Lower lobe of right lung (tissue), 2 donors: ENCODE measurements around the gene PRSS16. TPM values are rescaled to one million over a fixed set of nuclear protein-coding genes. Genes with fewer than 3 reads are reported as not detected.

ENCODE experiments used
- ATAC-seq, 2 donors: fragments of 200-7000 bp; cut with Tn5 transposase; one replicate each; pipeline ENCODE4 v1.9.1; 2020 to 2022; ENCODE audit warnings: mild to moderate bottlenecking in 2 of 2, moderate library complexity in 2 of 2
- DNase-seq: peaks from one replicate; pipeline ENCODE4 v3.0.0-alpha.2; 2020
- H3K27ac ChIP-seq: fragments of 200-600 bp; one replicate; pipeline ENCODE4 v1.8.0; 2022
- H3K27me3 ChIP-seq: fragments of 200-600 bp; one replicate; pipeline ENCODE4 v1.8.0; 2022; ENCODE audit warnings: low read depth
- H3K36me3 ChIP-seq: fragments of 200-600 bp; one replicate; pipeline ENCODE4 v1.8.0; 2022; ENCODE audit warnings: mild to moderate bottlenecking
- H3K4me1 ChIP-seq: fragments of 200-600 bp; one replicate; pipeline ENCODE4 v1.8.0; 2022
- H3K4me3 ChIP-seq: fragments of 200-600 bp; one replicate; pipeline ENCODE4 v1.8.0; 2022; ENCODE audit warnings: mild to moderate bottlenecking
- H3K9me3 ChIP-seq: fragments of 200-600 bp; one replicate; pipeline ENCODE4 v1.8.0; 2022
- CTCF ChIP-seq: fragments of 200-600 bp; IDR thresholded peaks from one replicate; pipeline ENCODE4 v1.8.0; 2022; ENCODE audit warnings: antibody characterized with exemption, mild to moderate bottlenecking
- intact Hi-C: fragments of 100-400 bp; cut with DNase I; formaldehyde crosslinking; loops from one replicate; pipeline ENCODE4 v1.11.0; 2022
- total RNA-seq: library from RNA; stranded (reverse); fragmentation: NEBNext Ultra II Directional; extraction: Animal tissue kit (Norgen Biotek cat#: 25700); gene quantifications from one replicate; pipeline ENCODE4 v1.2.1, GENCODE V29; 2021
- donor health status: DM: no; HTN: yes; CAD: no; lungs with severe emphysema.

PRSS16 gene
- total RNA-seq, 1 donor from 2014 or later, result 13.4 TPM

GRCh38 chr6:27224729-27225128, 22.8 kb upstream of the PRSS16 start:
- ATAC-seq (no peak), DNase-seq (no peak)
- H3K27ac ChIP-seq, result no peak overlapping the region
- H3K4me1 ChIP-seq, result no peaks in the 10 kb centered on the region
- no peak overlapping the region for H3K4me3 ChIP-seq
- H3K9me3 ChIP-seq, result no peaks in the 10 kb centered on the region
- intact Hi-C loops, result no loop called here
- TF ChIP-seq CTCF, result no peak
- peaks cover 61% of the 10 kb centered on the region for H3K27me3 ChIP-seq
- H3K36me3 ChIP-seq, result no peaks in the 10 kb centered on the region

GRCh38 chr6:27228963-27229477, 18.5 kb upstream of the PRSS16 start:
- peaks cover 81% of the 10 kb centered on the region for H3K27me3 ChIP-seq

GRCh38 chr6:27230758-27231111, 16.8 kb upstream of the PRSS16 start:
- Histone ChIP-seq H3K27me3 (peaks cover 86% of the 10 kb centered on the region), H3K4me1 (no peaks in the 10 kb centered on the region), H3K27ac (no peak overlapping the region), H3K36me3 (no peaks in the 10 kb centered on the region), H3K9me3 (no peaks in the 10 kb centered on the region), H3K4me3 (no peak overlapping the region)
- ATAC-seq (no peak), DNase-seq (no peak)
- intact Hi-C loops, result no loop called here
- TF ChIP-seq CTCF, result no peak

More at GRCh38 chr6:27228963-27229477, 18.5 kb upstream of the PRSS16 start:
- DNase-seq, result no peak
- intact Hi-C loops, result no loop called here
- Histone ChIP-seq H3K36me3 (no peaks in the 10 kb centered on the region), H3K9me3 (no peaks in the 10 kb centered on the region), H3K4me3 (no peak overlapping the region), H3K27ac (no peak overlapping the region), H3K4me1 (no peaks in the 10 kb centered on the region)
- no peak for TF ChIP-seq CTCF
- no peak for ATAC-seq

- no peak overlapping the region for H3K27ac ChIP-seq
- H3K27me3 ChIP-seq, result peaks cover 93% of the 10 kb centered on the region
- H3K4me1 ChIP-seq, result no peaks in the 10 kb centered on the region
- no peaks in the 10 kb centered on the region for H3K36me3 ChIP-seq
- DNase-seq (no peak), ATAC-seq (no peak)
- TF ChIP-seq CTCF, result no peak
- H3K4me3 ChIP-seq, result no peak overlapping the region
- intact Hi-C loops, result no loop called here
- no peaks in the 10 kb centered on the region for H3K9me3 ChIP-seq
Observed at GRCh38 chr6:27234576-27234975, 12.9 kb upstream of the PRSS16 start.

GRCh38 chr6:27237089-27237803, 10.3 kb upstream of the PRSS16 start:
- Histone ChIP-seq H3K9me3 (no peaks in the 10 kb centered on the region), H3K4me1 (no peaks in the 10 kb centered on the region), H3K27me3 (peaks cover 91% of the 10 kb centered on the region), H3K36me3 (no peaks in the 10 kb centered on the region), H3K4me3 (no peak overlapping the region), H3K27ac (no peak overlapping the region)
- DNase-seq (no peak), ATAC-seq (no peak)
- no peak for TF ChIP-seq CTCF
- intact Hi-C loops, result no loop called here
